Esophagus mucosa (tissue), 1 donor: ENCODE results near the gene UTP4. TPM values are rescaled to one million over a fixed set of nuclear protein-coding genes. Genes with fewer than 3 reads are reported as not detected.
A peak's percentile ranks its signal among the peaks of the same experiment; 100 is the strongest.

ENCODE experiments used
- ATAC-seq: fragments of 200-7000 bp; cut with Tn5 transposase; one replicate; pipeline ENCODE4 v1.9.1; 2020
- total RNA-seq: library from RNA; stranded (reverse); gene quantifications from one replicate; pipeline ENCODE4 v1.2.4, GENCODE V29; 2023
- donor health status: DM: yes; HTN: yes; CAD: no.

UTP4 gene
- total RNA-seq, 1 donor from 2014 or later: 30.2 TPM

DNA sequence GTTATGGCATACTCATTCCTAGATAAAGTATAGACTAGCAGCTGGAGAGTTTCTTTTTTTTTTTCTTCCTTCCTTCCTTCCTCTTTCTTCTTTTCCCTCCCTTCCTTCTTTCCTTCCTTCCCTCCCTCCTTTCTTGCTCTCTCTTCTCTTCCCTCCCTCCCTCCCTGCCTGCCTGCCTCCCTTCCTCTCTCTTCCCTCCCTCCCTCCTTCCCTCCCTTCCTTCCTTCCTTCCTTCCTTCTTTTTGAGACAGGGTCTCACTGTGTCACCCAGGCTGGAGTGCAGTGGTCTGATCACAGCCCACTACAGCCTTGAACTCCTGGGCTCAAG lies 47.5 kb downstream of the UTP4 start:
- ATAC-seq: no peak

DNA sequence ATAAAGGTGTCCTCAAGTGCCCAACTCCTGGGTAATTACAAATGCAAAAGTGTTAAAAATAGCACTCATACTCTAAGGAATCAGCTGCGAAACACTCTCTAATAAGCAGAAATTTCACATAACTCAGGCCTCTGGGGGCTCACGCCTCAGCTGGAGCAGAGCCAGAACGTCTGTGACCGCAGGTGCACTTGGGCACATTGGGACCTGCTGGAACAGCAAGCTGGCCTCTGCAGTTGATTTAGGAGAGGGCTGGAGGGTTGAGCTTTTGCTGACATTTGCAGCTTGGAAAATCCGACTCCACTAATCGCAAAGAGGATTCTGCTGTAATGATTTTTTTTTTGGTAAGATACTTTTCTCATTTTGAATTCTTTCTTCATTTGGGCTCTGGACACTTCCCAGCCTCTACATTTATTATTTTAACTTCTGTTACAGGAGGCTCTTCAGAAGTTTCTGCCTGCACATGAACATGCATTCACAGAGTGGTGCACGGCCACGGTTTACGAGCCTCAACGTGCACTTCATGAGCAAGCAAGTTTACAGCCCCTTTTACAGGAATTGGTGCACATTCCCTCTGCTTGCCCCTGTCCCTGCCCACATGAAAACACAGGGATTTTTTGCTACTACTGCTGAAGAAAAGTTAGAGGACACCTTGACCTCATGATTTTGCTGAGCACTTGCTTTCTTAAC lies 50.4 kb downstream of the UTP4 start:
- ATAC-seq: no peak

DNA sequence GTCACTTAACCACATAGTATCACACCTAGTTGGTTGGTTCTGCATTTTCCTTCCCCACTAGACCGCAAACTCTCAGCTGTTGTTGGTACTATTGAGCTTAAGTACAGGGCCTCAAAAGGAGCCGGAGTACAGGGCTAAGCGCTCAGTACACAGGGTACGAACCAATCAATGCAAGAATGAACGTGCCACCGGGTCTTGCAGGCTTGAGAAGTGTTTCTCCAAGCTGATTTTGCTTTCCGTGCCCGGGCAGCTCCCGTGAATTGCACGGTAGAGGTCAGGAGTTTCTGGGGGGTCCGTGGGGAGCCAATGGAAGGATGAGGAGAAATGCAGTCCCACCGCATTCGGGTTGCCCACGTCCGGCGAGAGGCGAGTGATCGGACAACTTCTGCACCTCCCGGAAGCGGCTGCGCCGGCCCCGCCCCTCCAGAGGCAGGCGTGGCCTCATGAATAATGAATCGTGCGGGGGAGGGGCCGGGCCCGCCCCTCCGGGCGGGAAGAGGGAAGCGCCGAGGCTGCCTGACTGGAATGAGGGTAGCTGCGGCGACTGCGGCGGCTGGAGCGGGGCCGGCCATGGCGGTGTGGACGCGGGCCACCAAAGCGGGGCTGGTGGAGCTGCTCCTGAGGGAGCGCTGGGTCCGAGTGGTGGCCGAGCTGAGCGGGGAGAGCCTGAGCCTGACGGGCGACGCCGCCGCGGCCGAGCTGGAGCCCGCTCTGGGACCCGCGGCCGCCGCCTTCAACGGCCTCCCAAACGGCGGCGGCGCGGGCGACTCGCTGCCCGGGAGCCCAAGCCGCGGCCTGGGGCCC lies 54.4 kb downstream of the UTP4 start, which contains the start of gene SNTB2:
TSS of gene SNTB2 (plus strand) at position 523 of the 804 bp plus-strand sequence. CDS start at position 526, 3 bp downstream.
- peak; percentile 95 for ATAC-seq

DNA sequence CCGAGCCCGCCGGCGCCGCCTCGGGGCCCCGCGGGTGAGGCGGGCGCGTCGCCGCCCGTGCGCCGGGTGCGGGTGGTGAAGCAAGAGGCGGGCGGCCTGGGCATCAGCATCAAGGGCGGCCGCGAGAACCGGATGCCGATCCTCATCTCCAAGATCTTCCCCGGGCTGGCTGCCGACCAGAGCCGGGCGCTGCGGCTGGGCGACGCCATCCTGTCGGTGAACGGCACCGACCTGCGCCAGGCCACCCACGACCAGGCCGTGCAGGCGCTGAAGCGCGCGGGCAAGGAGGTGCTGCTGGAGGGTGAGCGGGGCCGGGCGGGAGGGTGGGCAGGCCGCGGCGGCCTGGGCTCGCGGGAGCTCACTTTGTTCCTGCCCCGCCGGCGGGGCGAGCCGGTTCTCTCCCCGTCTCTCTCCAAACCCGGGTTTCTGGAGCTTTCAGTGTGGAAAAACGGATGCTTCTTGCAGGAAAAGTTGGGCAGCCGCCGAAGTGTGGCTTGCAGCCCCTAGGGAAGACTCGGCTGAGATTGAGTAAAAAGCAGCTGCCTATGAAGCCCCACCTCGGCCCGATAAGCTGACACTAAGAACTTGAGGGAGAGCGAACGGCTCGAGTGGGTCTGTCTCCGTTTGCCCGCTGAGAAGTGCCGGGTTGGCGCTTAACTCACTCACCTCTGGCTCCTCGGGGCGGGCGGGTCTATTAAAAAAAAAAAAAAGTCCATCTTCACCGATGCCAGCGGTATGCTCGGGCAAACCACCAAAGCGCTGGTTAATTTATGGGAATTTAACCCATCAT lies 55.2 kb downstream of the UTP4 start:
- ATAC-seq: peak; percentile 46

DNA sequence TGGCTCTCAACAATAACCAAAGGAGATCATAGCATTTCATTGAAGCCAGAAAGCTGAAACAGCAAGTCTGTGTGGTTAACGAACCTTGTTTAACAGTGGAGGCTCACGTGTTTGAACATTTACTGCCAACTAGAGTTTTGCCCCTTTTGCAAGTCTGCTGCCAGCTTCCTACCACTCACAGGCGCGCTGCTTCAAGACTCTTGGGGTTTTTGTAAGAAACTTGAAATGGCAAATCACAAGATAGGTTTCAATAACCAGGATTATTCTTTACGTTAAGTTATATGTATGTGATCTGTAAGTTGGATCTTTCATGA lies 55.7 kb downstream of the UTP4 start:
- ATAC-seq: no peak

DNA sequence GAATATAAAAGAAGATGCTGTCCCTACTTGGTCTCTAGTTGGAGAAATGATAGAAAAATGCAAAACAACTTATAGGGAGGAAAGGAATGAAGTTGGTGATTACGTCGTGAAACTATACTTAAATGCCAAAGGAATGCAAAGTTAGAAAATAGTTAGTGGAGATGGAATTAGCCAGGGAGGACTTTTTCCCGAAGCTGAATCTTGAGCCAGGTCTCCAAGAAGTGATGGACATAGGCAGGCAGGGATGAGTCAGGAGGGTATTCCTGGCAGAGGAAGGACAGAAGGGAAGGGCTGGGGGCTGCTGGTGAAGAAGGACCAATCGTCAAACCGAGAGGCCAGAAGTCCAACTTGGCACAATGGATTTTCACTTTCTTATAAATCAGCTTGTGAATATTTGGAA lies 56.3 kb downstream of the UTP4 start:
- no peak for ATAC-seq

DNA sequence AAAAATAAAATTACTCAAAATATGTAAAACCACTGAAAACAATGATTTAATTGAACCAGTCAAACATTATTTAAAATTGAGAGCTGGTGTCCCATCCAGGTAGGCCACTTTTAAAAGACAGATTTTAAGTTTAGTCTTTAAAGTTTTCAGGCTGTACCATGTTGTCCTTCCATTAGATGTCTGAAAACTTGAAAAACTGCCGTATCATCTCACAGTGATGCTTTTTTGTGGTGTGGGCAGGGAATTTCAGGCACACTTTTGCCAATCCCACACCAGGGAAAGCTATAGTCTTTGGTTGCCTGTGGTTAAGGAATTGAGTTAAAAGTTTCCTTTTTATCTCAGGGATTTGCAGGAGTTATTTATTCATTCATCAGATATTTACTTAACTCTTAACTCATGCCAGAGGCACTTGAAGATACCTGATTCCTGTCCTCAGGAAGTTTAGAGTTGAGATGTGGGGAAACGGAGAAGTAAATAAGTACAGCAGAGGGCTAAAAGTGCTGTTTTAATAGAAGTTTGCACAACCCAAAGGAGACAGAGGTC lies 57.7 kb downstream of the UTP4 start:
- ATAC-seq: no peak

DNA sequence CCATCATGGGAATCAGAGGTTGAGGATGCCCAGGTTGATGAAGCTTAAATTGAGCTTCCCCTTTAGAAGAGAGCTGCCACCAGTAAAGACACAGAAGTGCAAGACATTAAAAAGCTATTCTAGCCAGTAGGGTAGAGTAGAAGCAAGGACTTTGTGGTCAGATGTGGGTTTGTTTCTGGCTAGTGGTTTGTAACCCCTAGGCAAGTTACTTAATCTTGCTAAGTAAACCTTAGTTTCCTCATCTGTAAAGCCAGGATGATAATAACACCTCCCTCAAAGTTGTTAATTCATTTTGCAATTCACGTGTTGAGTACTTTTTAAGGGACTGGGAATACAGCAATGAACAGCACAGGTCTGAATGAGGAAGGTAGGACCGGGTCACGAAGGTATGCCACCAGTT lies 58.1 kb downstream of the UTP4 start:
- ATAC-seq: no peak

DNA sequence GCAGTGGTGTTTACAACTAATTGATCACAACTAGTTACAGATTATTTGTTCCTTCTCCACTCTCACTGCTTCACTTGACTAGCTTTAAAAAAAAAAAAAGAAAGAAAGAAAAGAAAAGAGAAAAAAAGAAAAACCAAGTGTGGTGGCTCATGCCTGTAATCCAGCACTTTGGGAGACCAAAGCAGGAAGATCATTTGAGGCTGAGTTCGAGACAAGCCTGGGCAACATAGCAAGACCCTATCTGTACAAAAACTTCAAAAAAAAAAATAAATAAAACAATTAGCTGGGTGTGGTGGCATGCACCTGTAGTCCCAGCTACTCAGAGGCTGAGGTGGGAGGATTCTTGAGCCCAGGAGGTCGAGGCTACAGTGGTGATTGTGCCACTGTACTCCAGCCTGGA lies 58.7 kb downstream of the UTP4 start:
- no peak for ATAC-seq

DNA sequence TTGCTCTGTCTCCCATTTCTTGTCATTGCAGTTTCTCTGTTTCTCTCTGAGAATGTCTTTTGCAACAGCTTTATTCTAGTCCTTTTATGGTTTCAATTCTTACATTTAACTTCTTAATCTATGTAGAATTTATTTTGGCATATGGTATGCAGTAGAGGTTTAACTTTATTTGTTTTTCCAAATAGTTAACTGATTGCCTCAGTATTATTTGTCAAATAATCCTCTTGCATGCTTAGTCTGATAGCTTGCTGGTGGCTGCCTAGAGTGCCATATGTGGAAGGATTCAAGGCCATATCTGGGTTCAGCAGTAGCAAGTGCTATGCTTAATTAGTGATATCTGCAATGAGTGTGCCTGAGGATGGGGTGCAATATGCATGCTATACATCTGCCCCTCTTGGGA lies 61.4 kb downstream of the UTP4 start:
- ATAC-seq: no peak

DNA sequence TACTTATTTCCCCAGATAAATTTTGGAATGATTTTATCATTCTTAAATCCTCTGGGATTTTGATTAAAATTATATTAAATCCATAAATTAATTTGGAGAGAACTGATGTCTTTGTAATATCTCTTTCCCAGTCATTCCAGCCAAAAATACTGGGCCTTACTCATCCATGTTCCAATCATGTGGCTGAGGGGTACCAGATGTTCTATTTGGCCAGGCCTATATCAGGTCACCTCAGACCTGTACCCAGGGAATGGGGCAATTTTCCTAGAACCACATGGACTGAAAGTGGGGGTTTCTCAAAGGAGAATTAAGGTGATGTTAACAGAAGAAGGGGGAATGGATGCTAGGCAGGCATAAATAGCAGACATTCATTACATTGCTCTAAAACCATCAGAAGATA lies 62.0 kb downstream of the UTP4 start:
- no peak for ATAC-seq

DNA sequence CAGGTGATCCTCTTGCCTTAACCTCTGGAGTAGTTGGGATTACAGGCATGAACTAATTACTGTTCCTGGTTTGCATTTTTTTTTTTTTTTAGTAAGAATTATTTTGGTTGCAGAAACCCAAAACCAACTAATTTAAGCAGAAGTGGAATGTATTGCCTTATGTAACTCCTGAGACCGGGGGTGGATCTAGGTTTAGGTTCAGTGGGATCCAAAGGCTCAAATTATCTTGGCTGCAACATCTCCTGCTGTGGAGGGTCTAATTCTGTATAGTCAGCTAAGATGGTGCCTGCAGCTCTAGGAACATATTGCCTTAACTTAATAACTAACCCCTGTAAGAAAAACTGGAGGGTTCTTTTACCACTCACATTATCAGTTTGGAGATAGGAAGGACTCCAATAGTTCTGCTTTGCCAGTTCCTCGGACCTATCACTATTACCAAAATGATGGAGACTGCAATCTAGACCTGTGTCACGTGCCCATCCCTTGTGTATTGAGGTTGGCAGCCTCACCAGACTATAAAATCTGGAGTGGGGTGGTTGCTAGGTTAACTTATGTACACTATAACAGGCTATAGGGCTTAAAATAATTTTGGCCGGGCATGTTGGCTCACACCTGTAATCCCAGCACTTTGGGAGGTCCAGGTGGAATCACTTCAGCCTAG lies 63.0 kb downstream of the UTP4 start:
- ATAC-seq: peak; percentile 35

DNA sequence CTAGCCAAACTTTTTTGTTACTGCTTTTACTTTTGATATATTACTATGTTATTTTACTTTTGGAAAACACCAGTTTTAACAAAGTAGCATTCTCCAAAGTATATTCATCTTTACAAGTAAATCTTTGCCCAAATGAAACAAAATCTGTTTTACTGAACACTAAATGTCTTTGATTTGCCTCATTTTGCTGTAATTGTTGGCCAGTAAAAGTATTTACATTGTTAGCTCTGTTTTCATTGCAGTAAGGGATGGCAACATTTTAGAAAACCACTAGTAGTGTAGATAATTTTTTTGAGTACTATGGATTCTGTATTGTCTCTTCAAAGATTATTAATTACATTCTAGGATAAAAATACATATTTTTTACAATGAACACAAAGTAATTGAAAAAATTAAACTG lies 65.1 kb downstream of the UTP4 start:
- no peak for ATAC-seq

DNA sequence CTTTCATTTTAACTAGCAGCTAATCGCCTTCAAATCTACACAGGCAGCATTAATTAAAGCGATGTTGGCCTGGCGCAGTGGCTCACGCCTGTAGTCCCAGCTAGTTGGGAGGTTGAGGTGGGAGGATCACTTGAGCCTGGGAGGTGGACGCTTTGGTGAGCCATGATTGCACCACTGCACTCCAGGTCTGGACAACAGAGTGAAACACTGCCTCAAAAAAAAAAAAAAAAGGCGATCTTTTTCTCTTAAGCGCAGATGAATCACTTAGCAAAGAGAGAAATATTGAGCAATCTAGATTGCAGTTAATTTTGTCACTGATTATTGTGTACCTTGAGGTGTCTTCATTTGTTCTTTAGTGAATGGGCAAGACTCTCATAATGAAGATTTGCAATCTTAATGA lies 66.9 kb downstream of the UTP4 start:
- peak; percentile 83 for ATAC-seq

DNA sequence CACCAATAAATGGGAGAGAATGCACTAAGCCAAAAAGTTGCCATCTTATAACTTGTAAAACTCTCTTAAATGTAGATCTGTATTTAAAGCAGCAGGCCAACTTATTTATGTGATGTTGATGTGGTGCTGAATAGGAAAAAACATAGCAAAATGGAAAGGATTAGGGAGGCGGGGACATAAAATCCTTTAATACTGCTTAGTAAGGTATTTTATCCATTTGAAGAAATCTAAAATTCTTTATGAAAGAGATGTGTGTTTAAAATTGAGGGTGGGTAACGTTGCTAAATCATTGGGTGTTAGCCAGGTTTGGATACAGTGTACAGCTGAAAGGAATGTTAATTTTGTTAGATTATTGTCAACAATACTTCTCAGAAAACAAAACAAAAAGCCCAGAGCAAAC lies 68.8 kb downstream of the UTP4 start:
- no peak for ATAC-seq

DNA sequence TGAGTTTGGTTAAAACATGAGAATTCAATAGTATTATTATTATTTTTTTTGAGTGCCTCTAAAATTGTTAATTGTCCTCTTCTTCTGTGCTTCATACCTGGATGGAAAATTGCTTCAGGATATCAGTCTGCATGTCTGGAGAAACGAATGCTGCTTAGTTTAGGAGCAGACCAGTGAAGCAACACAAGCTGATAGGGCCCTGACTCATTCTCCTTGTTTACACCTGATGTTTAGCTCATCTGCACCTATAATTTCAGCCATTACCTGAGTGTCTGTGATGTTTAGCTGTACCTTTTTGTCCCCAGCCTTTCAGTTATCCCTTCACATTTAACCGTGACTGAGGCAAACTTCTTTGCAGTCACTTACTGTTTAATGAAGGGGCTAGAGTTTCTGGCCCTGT lies 69.3 kb downstream of the UTP4 start:
- peak; percentile 35 for ATAC-seq

DNA sequence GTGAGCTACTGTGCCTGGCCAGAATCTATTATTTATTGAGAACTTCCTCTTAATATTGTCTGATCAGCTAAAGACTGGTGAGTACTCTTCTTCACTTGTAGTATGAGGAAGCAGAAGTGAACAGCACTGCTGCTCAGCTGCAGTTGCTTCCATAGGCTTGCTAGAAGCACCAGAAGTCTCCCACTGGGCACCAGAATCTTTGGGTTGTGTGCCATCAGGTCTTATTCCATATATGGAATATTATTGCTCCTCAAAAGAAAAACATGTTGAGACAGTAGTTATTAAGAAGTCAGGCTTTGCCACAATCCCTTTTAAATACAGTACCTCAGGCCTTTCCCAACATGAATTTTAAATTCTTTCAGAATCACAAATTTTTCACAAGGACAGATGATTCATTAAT lies 71.7 kb downstream of the UTP4 start:
- ATAC-seq: peak; percentile 53

DNA sequence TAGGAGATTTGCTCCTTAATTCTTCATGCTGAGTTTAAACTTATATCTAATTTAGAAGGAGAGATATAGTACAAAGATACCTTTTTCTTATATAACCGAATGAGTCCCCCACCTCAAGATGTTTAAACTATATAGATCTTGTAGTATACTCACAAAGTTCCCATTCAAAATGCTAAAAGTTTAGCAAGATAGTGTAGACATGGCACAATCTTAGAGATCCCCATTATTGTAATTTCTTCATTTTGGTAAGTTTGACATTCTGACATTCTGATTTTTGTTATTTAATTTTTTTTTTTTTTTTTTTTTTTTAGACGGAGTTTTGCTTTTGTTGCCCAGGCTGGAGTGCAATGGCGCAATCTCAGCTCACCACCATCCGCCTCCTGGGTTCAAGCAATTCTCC lies 77.3 kb downstream of the UTP4 start:
- no peak for ATAC-seq

DNA sequence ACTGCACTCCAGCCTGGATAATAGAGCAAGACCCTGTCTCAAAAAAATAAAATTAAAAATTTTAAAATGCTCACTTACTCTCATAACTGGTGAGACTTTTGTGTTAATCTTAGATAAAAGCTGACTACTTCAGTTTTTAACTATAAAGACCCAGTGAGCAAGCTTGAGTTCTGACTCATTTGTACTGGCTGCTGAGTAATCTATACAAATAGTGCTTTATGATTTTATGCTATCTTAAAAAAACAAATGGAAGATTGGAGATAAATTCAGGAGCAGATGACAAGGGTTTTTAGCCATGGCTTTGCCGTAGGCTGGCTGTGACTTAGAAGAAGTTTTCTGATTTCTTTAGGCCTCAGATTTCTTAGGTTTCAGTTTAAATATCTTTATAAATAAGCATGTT lies 85.0 kb downstream of the UTP4 start:
- peak; percentile 64 for ATAC-seq
